ENCODE data around the gene ANKS1B.

GRCh38 chr12:98847242-98847641, 1137.5 kb downstream of the ANKS1B start:
- TF ChIP-seq CTCF (IDR thresholded peaks at IDR 0.05) (no peak), POLR2A (IDR thresholded peaks at IDR 0.05) (no peak)
